ENCODE data around the gene PIPOX. TPM values are rescaled to one million over a fixed set of nuclear protein-coding genes. Genes with fewer than 3 reads are reported as not detected.

PIPOX gene
- total and polyA plus RNA-seq, 3 donors from 2014 or later, result 3.9 to 6.8 (median 5.9) TPM

- Histone ChIP-seq H3K36me3 (ENCODE audit: low read depth, missing control alignments) (no peaks in the 10 kb centered on the region), H3K9me3 (no peaks in the 10 kb centered on the region), H3K27me3 (no peaks in the 10 kb centered on the region), H3K4me1 (no peaks in the 10 kb centered on the region), H3K27ac (no peak overlapping the region), H3K4me3 (no peak overlapping the region)
- TF ChIP-seq POLR2A (IDR thresholded peaks at IDR 0.05) (no peak), CTCF (IDR thresholded peaks at IDR 0.05) (no peak)
- DNase-seq, result no peak
- WGBS, 2 donors, result 68 to 85% methylated on average over 5 to 6 of the region's 6 CpGs
- intact Hi-C loops (cut with DNase I; ENCODE audit: low total_unique reads), result no loop called here
Observed at GRCh38 chr17:29051731-29052130, 8.8 kb downstream of the PIPOX start.

GRCh38 chr17:29054835-29055234, 11.9 kb downstream of the PIPOX start:
- TF ChIP-seq CTCF (IDR thresholded peaks at IDR 0.05) (no peak), POLR2A (IDR thresholded peaks at IDR 0.05) (no peak)

DNA sequence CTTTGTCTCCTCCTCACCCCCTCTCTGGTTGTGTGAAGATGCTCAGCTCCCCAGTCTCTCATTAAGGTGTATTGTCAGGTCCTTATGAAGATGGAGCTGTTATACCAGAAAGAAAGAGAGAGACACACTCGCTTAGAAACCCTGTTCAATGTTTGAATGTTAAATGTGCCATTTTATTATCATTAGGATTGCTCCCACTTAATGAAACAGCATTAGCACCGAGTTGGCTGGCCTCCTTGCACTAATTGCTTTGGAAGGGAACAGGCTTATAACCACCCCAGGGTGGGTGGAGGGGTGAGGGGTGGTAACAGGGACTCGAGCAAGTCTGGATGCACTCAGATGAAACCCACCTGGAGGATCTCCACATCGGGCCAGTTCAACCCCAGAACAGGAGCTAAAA, 14.4 kb downstream of the PIPOX start:
- no peaks in the 10 kb centered on the region for H3K36me3 ChIP-seq (ENCODE audit: low read depth, missing control alignments)
- no peaks in the 10 kb centered on the region for H3K27me3 ChIP-seq

More at GRCh38 chr17:29054835-29055234, 11.9 kb downstream of the PIPOX start:
- Histone ChIP-seq H3K27me3 (no peaks in the 10 kb centered on the region), H3K4me3 (no peak overlapping the region), H3K27ac (no peak overlapping the region), H3K4me1 (no peaks in the 10 kb centered on the region), H3K9me3 (no peaks in the 10 kb centered on the region), H3K36me3 (ENCODE audit: low read depth, missing control alignments) (no peaks in the 10 kb centered on the region)
- no peak for DNase-seq
- WGBS, 2 donors, result 81% methylated on average over 10 of the region's 10 CpGs
- intact Hi-C loops (cut with DNase I; ENCODE audit: low total_unique reads), result no loop called here

GRCh38 chr17:29058391-29058790, 15.4 kb downstream of the PIPOX start:
- Histone ChIP-seq H3K4me3 (no peak overlapping the region), H3K4me1 (peaks cover 8% of the 10 kb centered on the region), H3K27ac (no peak overlapping the region), H3K36me3 (ENCODE audit: low read depth, missing control alignments) (no peaks in the 10 kb centered on the region), H3K9me3 (no peaks in the 10 kb centered on the region), H3K27me3 (no peaks in the 10 kb centered on the region)
- intact Hi-C loops (cut with DNase I; ENCODE audit: low total_unique reads), result no loop called here
- 91 to 96% methylated on average over 3 of the region's 3 CpGs for WGBS, 2 donors
- no peak for TF ChIP-seq CTCF (IDR thresholded peaks at IDR 0.05)
- TF ChIP-seq POLR2A (IDR thresholded peaks at IDR 0.05), result no peak
- no peak for DNase-seq

More for the DNA sequence above, 14.4 kb downstream of the PIPOX start:
- Histone ChIP-seq H3K4me3 (no peak overlapping the region), H3K4me1 (peaks cover 8% of the 10 kb centered on the region), H3K27ac (no peak overlapping the region), H3K9me3 (no peaks in the 10 kb centered on the region)
- no peak for DNase-seq
- intact Hi-C loops (cut with DNase I; ENCODE audit: low total_unique reads), result no loop called here
- 68 to 82% methylated on average over 4 of the region's 4 CpGs for WGBS, 2 donors
- TF ChIP-seq POLR2A (IDR thresholded peaks at IDR 0.05) (no peak), CTCF (IDR thresholded peaks at IDR 0.05) (no peak)

GRCh38 chr17:29059281-29059680, 16.3 kb downstream of the PIPOX start:
- peaks cover 8% of the 10 kb centered on the region for H3K4me1 ChIP-seq
- no peaks in the 10 kb centered on the region for H3K36me3 ChIP-seq (ENCODE audit: low read depth, missing control alignments)
- intact Hi-C loops (cut with DNase I; ENCODE audit: low total_unique reads), result no loop called here
- 94% methylated on average over 2 of the region's 2 CpGs for WGBS, 2 donors
- no peak for DNase-seq
- H3K27me3 ChIP-seq, result no peaks in the 10 kb centered on the region
- no peak overlapping the region for H3K27ac ChIP-seq
- H3K9me3 ChIP-seq, result no peaks in the 10 kb centered on the region
- no peak for TF ChIP-seq CTCF (IDR thresholded peaks at IDR 0.05)
- no peak for TF ChIP-seq POLR2A (IDR thresholded peaks at IDR 0.05)
- H3K4me3 ChIP-seq, result no peak overlapping the region
